ENCODE measurements around the gene OR4K5.

GRCh38 chr14:19895282-19895681, 25.1 kb upstream of the OR4K5 start:
- TF ChIP-seq POLR2A (IDR thresholded peaks at IDR 0.05): no peak
- no peak for TF ChIP-seq CTCF (IDR thresholded peaks at IDR 0.05)

Data from prostate gland (tissue), 2 donors.